T-helper 2 cell treated with Interferon-gamma antibody and Interleukin-4, amounts not matched to agents 5 μg/mL and 100 μg/mL, for 36 hours (primary cell): ENCODE results near the gene RGS19.

Experiments
- DNase-seq: peaks from one replicate; pipeline ENCODE4 v3.0.0; 2021; ENCODE audit warnings: low spot score
- H3K27ac Mint-ChIP-seq: one replicate; pipeline ENCODE4 v1.8.0; 2021; ENCODE audit warnings: mild to moderate bottlenecking, mixed read lengths
- H3K27me3 Mint-ChIP-seq: one replicate; pipeline ENCODE4 v1.8.0; 2021; ENCODE audit warnings: low read depth, mixed read lengths
- H3K36me3 Mint-ChIP-seq: one replicate; pipeline ENCODE4 v1.8.0; 2021; ENCODE audit warnings: low read depth, mixed read lengths
- H3K4me1 Mint-ChIP-seq: one replicate; pipeline ENCODE4 v1.8.0; 2021; ENCODE audit warnings: low read depth, mixed read lengths
- H3K4me3 Mint-ChIP-seq: one replicate; pipeline ENCODE4 v1.8.0; 2022; ENCODE audit warnings: mild to moderate bottlenecking, moderate library complexity, mixed read lengths
- H3K9me3 Mint-ChIP-seq: one replicate; pipeline ENCODE4 v1.8.0; 2021; ENCODE audit warnings: mixed read lengths

Gene RGS19

GRCh38 chr20:64071341-64072332 lies 7.7 kb downstream of the RGS19 start:
- H3K4me3 Mint-ChIP-seq, result no peak overlapping the region
- H3K9me3 Mint-ChIP-seq, result no peaks in the 10 kb centered on the region
- H3K36me3 Mint-ChIP-seq, result peaks cover 34% of the 10 kb centered on the region
- peaks cover 22% of the 10 kb centered on the region for H3K4me1 Mint-ChIP-seq
- H3K27ac Mint-ChIP-seq, result peak overlapping the region; percentile 16
- DNase-seq, result no peak
- no peaks in the 10 kb centered on the region for H3K27me3 Mint-ChIP-seq

GRCh38 chr20:64070244-64070993 lies 8.9 kb downstream of the RGS19 start:
- H3K4me1 Mint-ChIP-seq, result peaks cover 30% of the 10 kb centered on the region
- no peak overlapping the region for H3K27ac Mint-ChIP-seq
- no peaks in the 10 kb centered on the region for H3K27me3 Mint-ChIP-seq
- no peaks in the 10 kb centered on the region for H3K9me3 Mint-ChIP-seq
- DNase-seq, result no peak
- H3K4me3 Mint-ChIP-seq, result no peak overlapping the region
- peaks cover 30% of the 10 kb centered on the region for H3K36me3 Mint-ChIP-seq

GRCh38 chr20:64069614-64070243 lies 9.6 kb downstream of the RGS19 start:
- H3K9me3 Mint-ChIP-seq, result no peaks in the 10 kb centered on the region
- H3K4me3 Mint-ChIP-seq, result no peak overlapping the region
- no peaks in the 10 kb centered on the region for H3K27me3 Mint-ChIP-seq
- H3K27ac Mint-ChIP-seq, result peak overlapping the region; percentile 10
- no peak for DNase-seq
- H3K36me3 Mint-ChIP-seq, result peaks cover 26% of the 10 kb centered on the region
- H3K4me1 Mint-ChIP-seq, result peaks cover 34% of the 10 kb centered on the region

- Mint-ChIP-seq H3K4me1 (peaks cover 39% of the 10 kb centered on the region), H3K9me3 (no peaks in the 10 kb centered on the region), H3K27ac (no peak overlapping the region)
These were observed 10.1 kb downstream of the RGS19 start for GRCh38 chr20:64069209-64069613.

GRCh38 chr20:64068386-64069208 lies 10.7 kb downstream of the RGS19 start:
- no peaks in the 10 kb centered on the region for H3K9me3 Mint-ChIP-seq
- peak overlapping the region; percentile 34 for H3K4me3 Mint-ChIP-seq
- H3K27ac Mint-ChIP-seq, result peak overlapping the region; percentile 55

More at GRCh38 chr20:64069209-64069613, 10.1 kb downstream of the RGS19 start:
- Mint-ChIP-seq H3K4me3 (no peak overlapping the region), H3K27me3 (no peaks in the 10 kb centered on the region), H3K36me3 (peaks cover 24% of the 10 kb centered on the region)
- no peak for DNase-seq

GRCh38 chr20:64067733-64068307 lies 11.5 kb downstream of the RGS19 start:
- H3K27ac Mint-ChIP-seq, result peak overlapping the region; percentile 99
- peaks cover 18% of the 10 kb centered on the region for H3K36me3 Mint-ChIP-seq
- peaks cover 42% of the 10 kb centered on the region for H3K4me1 Mint-ChIP-seq
- no peaks in the 10 kb centered on the region for H3K27me3 Mint-ChIP-seq
- peak overlapping the region; percentile 83 for H3K4me3 Mint-ChIP-seq
- no peaks in the 10 kb centered on the region for H3K9me3 Mint-ChIP-seq
- no peak for DNase-seq

More at GRCh38 chr20:64068386-64069208, 10.7 kb downstream of the RGS19 start:
- peaks cover 22% of the 10 kb centered on the region for H3K36me3 Mint-ChIP-seq
- peaks cover 42% of the 10 kb centered on the region for H3K4me1 Mint-ChIP-seq
- no peak for DNase-seq
- no peaks in the 10 kb centered on the region for H3K27me3 Mint-ChIP-seq

- Mint-ChIP-seq H3K4me3 (peak overlapping the region; percentile 83), H3K4me1 (peaks cover 41% of the 10 kb centered on the region), H3K27ac (peak overlapping the region; percentile 99)
These were observed 12.2 kb downstream of the RGS19 start for GRCh38 chr20:64067005-64067632.

GRCh38 chr20:64065974-64066343 lies 13.4 kb downstream of the RGS19 start:
- peak; percentile 84 for DNase-seq
- Mint-ChIP-seq H3K27me3 (no peaks in the 10 kb centered on the region), H3K9me3 (no peaks in the 10 kb centered on the region), H3K4me3 (peak overlapping the region; percentile 83), H3K4me1 (peaks cover 41% of the 10 kb centered on the region), H3K27ac (peak overlapping the region; percentile 99), H3K36me3 (peaks cover 8% of the 10 kb centered on the region)

More at GRCh38 chr20:64067005-64067632, 12.2 kb downstream of the RGS19 start:
- Mint-ChIP-seq H3K36me3 (peaks cover 13% of the 10 kb centered on the region), H3K27me3 (no peaks in the 10 kb centered on the region), H3K9me3 (no peaks in the 10 kb centered on the region)
- DNase-seq, result no peak

GRCh38 chr20:64065062-64065973 lies 14.0 kb downstream of the RGS19 start:
- H3K36me3 Mint-ChIP-seq, result peaks cover 8% of the 10 kb centered on the region
- H3K27ac Mint-ChIP-seq, result peak overlapping the region; percentile 99
- H3K4me3 Mint-ChIP-seq, result peak overlapping the region; percentile 83
- no peaks in the 10 kb centered on the region for H3K27me3 Mint-ChIP-seq
- H3K9me3 Mint-ChIP-seq, result no peaks in the 10 kb centered on the region
- peaks cover 41% of the 10 kb centered on the region for H3K4me1 Mint-ChIP-seq
- DNase-seq, result no peak

- Mint-ChIP-seq H3K36me3 (peaks cover 8% of the 10 kb centered on the region), H3K4me1 (peaks cover 44% of the 10 kb centered on the region), H3K4me3 (peak overlapping the region; percentile 89), H3K9me3 (no peaks in the 10 kb centered on the region), H3K27ac (peak overlapping the region; percentile 88), H3K27me3 (no peaks in the 10 kb centered on the region)
- DNase-seq, result no peak
These were observed 15.1 kb downstream of the RGS19 start for GRCh38 chr20:64064145-64064698.

GRCh38 chr20:64063389-64064144 lies 15.8 kb downstream of the RGS19 start:
- DNase-seq, result peak; percentile 60

More at GRCh38 chr20:64063389-64064144, 15.8 kb downstream of the RGS19 start:
- Mint-ChIP-seq H3K36me3 (peaks cover 8% of the 10 kb centered on the region), H3K27ac (peak overlapping the region; percentile 88), H3K27me3 (no peaks in the 10 kb centered on the region), H3K4me1 (peaks cover 44% of the 10 kb centered on the region), H3K9me3 (no peaks in the 10 kb centered on the region), H3K4me3 (peak overlapping the region; percentile 89)
